Activated CD4-positive, alpha-beta T cell treated with anti-CD3 and anti-CD28 coated beads for 24 hours (primary cell): ENCODE results near the gene HADHA.
"Not testable (repeated sequence)": the region's sequence is repeated elsewhere in the genome, so short reads cannot be mapped to it uniquely, and the experiment has no call there.

Experiments
- DNase-seq, 2 donors: peaks; one replicate each; pipeline ENCODE4 v3.0.0-alpha.2; 2020; ENCODE audit warnings: low read depth in 2 of 2

HADHA gene

GRCh38 chr2:26174691-26175465 lies 69.6 kb downstream of the HADHA start:
- DNase-seq, result no peak

GRCh38 chr2:26173776-26174482 lies 70.5 kb downstream of the HADHA start:
- no peak for DNase-seq

GRCh38 chr2:26172871-26173775 lies 71.3 kb downstream of the HADHA start, which contains the start of gene GAREM2:
TSS of gene GAREM2 (plus strand) at chr2:26173088. CDS start at chr2:26173221, 133 bp downstream.
- DNase-seq, result no peak

GRCh38 chr2:26172189-26172870 lies 72.1 kb downstream of the HADHA start:
- no peak for DNase-seq

GRCh38 chr2:26170795-26171194 lies 73.6 kb downstream of the HADHA start:
- DNase-seq, result no peak

- no peak for DNase-seq
Measured at GRCh38 chr2:26169681-26170414, 74.6 kb downstream of the HADHA start.

- no peak for DNase-seq
Measured at GRCh38 chr2:26169226-26169625, 75.2 kb downstream of the HADHA start.

GRCh38 chr2:26168785-26169184 lies 75.6 kb downstream of the HADHA start:
- no peak for DNase-seq

- not testable (repeated sequence) for DNase-seq
Measured at GRCh38 chr2:26166541-26166940, 77.9 kb downstream of the HADHA start.

GRCh38 chr2:26165403-26165802 lies 79.0 kb downstream of the HADHA start:
- no peak for DNase-seq

- no peak for DNase-seq
Measured at GRCh38 chr2:26164641-26165211, 79.7 kb downstream of the HADHA start.

GRCh38 chr2:26164231-26164630 lies 80.2 kb downstream of the HADHA start:
- no peak for DNase-seq

GRCh38 chr2:26162963-26163362 lies 81.5 kb downstream of the HADHA start:
- no peak for DNase-seq

GRCh38 chr2:26161926-26162325 lies 82.5 kb downstream of the HADHA start:
- DNase-seq, result no peak

GRCh38 chr2:26157580-26157979 lies 86.9 kb downstream of the HADHA start:
- DNase-seq, result no peak

- DNase-seq, result no peak
Measured at GRCh38 chr2:26150243-26150642, 94.2 kb downstream of the HADHA start.

- DNase-seq, result no peak
Measured at GRCh38 chr2:26148501-26148900, 95.9 kb downstream of the HADHA start.

- DNase-seq, result peak; percentile 37 to 41
Measured at GRCh38 chr2:26144953-26145680, 99.3 kb downstream of the HADHA start.

GRCh38 chr2:26144031-26144430 lies 100.4 kb downstream of the HADHA start:
- DNase-seq, result no peak
